HepG2 (cell line): ENCODE data around the gene LRP2.

Experiments used
- ARNT2 ChIP-seq: sonication (generic); formaldehyde crosslinking; IDR thresholded peaks from 2 replicates; pipeline ENCODE4 v1.8.0; 2022; ENCODE audit warnings: mild to moderate bottlenecking, low read depth, missing genetic modification reagents, moderate library complexity
- CTCF ChIP-seq: sonication (generic); formaldehyde crosslinking; IDR thresholded peaks from 2 replicates; pipeline ENCODE4 v1.5.0; 2020; ENCODE audit warnings: mild to moderate bottlenecking, missing genetic modification reagents, moderate library complexity
- KAT2B ChIP-seq: fragments of 150-350 bp; IDR thresholded peaks from 2 replicates; pipeline ENCODE4 v1.6.1; 2014; ENCODE audit warnings: low read depth, low read length, borderline replicate concordance
- KDM5B ChIP-seq: sonication (generic); formaldehyde crosslinking; IDR thresholded peaks from 2 replicates; pipeline ENCODE4 v1.4.0; 2020; ENCODE audit warnings: missing genetic modification reagents, mild to moderate bottlenecking, borderline replicate concordance
- NFIC ChIP-seq: IDR thresholded peaks from 2 replicates; pipeline ENCODE4 v1.6.1; 2012; ENCODE audit warnings: mild to moderate bottlenecking, low read length, inconsistent platforms
- POLR2A ChIP-seq, 2 experiments: IDR thresholded peaks; 2 replicates each; pipeline ENCODE4 v1.6.1; 2011; ENCODE audit warnings: low read depth in 2 of 2, low read length in 2 of 2, mild to moderate bottlenecking in 1 of 2, moderate library complexity in 1 of 2; ENCODE audit not compliant: insufficient read depth in 1 of 2
- RAD21 ChIP-seq: fragments of 450-650 bp; formaldehyde crosslinking; IDR thresholded peaks from 2 replicates; pipeline ENCODE4 v1.5.0; 2020; ENCODE audit warnings: mild to moderate bottlenecking
- SAFB2 ChIP-seq: sonication (generic); formaldehyde crosslinking; IDR thresholded peaks from 2 replicates; pipeline ENCODE4 v1.5.1; 2020; ENCODE audit warnings: missing genetic modification reagents, low read depth, mild to moderate bottlenecking, borderline replicate concordance
- TAF1 ChIP-seq: sonication (generic); formaldehyde crosslinking; IDR thresholded peaks from 2 replicates; pipeline ENCODE4 v1.4.0; 2020; ENCODE audit warnings: missing genetic modification reagents
- ZBTB46 ChIP-seq: sonication (generic); formaldehyde crosslinking; IDR thresholded peaks from 2 replicates; pipeline ENCODE4 v1.4.0; 2020; ENCODE audit warnings: mild to moderate bottlenecking, missing genetic modification reagents, borderline replicate concordance
- ZBTB7A ChIP-seq: sonication (generic); formaldehyde crosslinking; IDR thresholded peaks from 2 replicates; pipeline ENCODE4 v1.8.0; 2022; ENCODE audit warnings: mild to moderate bottlenecking, missing genetic modification reagents
- ZNF124 ChIP-seq: sonication (generic); formaldehyde crosslinking; IDR thresholded peaks from 2 replicates; pipeline ENCODE4 v1.4.0; 2020; ENCODE audit warnings: missing genetic modification reagents
- TF ChIP-seq, protein P1 (sequence below), 2 experiments: sonication (generic) in 1 of 2; formaldehyde crosslinking in 1 of 2; IDR thresholded peaks; 2 replicates each; pipeline versions ENCODE4 v1.5.1 to v1.6.1; 2011 to 2020; ENCODE audit warnings: borderline replicate concordance in 1 of 2, low read depth in 1 of 2, low read length in 1 of 2, mild to moderate bottlenecking in 1 of 2, missing genetic modification reagents in 1 of 2, moderate library complexity in 1 of 2

- TF ChIP-seq RAD21 (CRISPR knock-in tag) (no peak), CTCF (CRISPR knock-in tag) (peak; percentile 42; the same call in 1 of the 2 replicates), SAFB2 (CRISPR knock-in tag) (0 out of 2 replicates have a peak, but pooled peaks have one; percentile 21), ZNF124 (CRISPR knock-in tag) (no peak), ZBTB46 (CRISPR knock-in tag) (no peak), NFIC (no peak), ZBTB7A (CRISPR knock-in tag) (no peak), ARNT2 (no peak), KAT2B (no peak), KDM5B (CRISPR knock-in tag) (0 out of 2 replicates have a peak, but pooled peaks have one; percentile 30), POLR2A (IDR thresholded peaks at IDR 0.05; ENCODE audit: insufficient read depth in 1 of 2, low read depth in 2 of 2, low read length in 2 of 2) (no peak), TAF1 (CRISPR knock-in tag) (no peak)
- TF ChIP-seq, protein P1, sequence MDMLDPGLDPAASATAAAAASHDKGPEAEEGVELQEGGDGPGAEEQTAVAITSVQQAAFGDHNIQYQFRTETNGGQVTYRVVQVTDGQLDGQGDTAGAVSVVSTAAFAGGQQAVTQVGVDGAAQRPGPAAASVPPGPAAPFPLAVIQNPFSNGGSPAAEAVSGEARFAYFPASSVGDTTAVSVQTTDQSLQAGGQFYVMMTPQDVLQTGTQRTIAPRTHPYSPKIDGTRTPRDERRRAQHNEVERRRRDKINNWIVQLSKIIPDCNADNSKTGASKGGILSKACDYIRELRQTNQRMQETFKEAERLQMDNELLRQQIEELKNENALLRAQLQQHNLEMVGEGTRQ (IDR thresholded peaks at IDR 0.05; ENCODE audit: low read depth, low read length) = no peak
- TF ChIP-seq, protein P1 (CRISPR knock-in tag; IDR thresholded peaks at IDR 0.05; ENCODE audit: borderline replicate concordance) = no peak
These were observed at the start of gene LRP2 for GRCh38 chr2:169362118-169362893.
